Measurements from ENCODE around the gene PRR5.
A peak's percentile ranks its signal among the peaks of the same experiment; 100 is the strongest.

Gene PRR5

GRCh38 chr22:44685384-44686056 lies 16.5 kb upstream of the PRR5 start:
- DNase-seq (ENCODE audit: low read depth) = peak; percentile 85
- no peak for TF ChIP-seq CTCF (IDR thresholded peaks at IDR 0.05; ENCODE audit: insufficient read depth, low read depth, low read length, missing control alignments)
- peak overlapping the region; percentile 8; the same call in 1 of the 2 replicates for H3K4me3 ChIP-seq (ENCODE audit: low read depth, low read length)

- H3K4me3 ChIP-seq (ENCODE audit: low read depth, low read length) = no peak overlapping the region
- no peak for TF ChIP-seq CTCF (IDR thresholded peaks at IDR 0.05; ENCODE audit: insufficient read depth, low read depth, low read length, missing control alignments)
- DNase-seq (ENCODE audit: low read depth) = no peak
Measured at GRCh38 chr22:44686873-44687600, 15.0 kb upstream of the PRR5 start.

- no peak for DNase-seq (ENCODE audit: low read depth)
- TF ChIP-seq CTCF (IDR thresholded peaks at IDR 0.05; ENCODE audit: insufficient read depth, low read depth, low read length, missing control alignments) = no peak
- no peak overlapping the region for H3K4me3 ChIP-seq (ENCODE audit: low read depth, low read length)
Measured at GRCh38 chr22:44689173-44689572, 12.8 kb upstream of the PRR5 start.

- TF ChIP-seq CTCF (IDR thresholded peaks at IDR 0.05; ENCODE audit: insufficient read depth, low read depth, low read length, missing control alignments) = no peak
- no peak overlapping the region for H3K4me3 ChIP-seq (ENCODE audit: low read depth, low read length)
- no peak for DNase-seq (ENCODE audit: low read depth)
Measured at GRCh38 chr22:44689915-44690524, 12.0 kb upstream of the PRR5 start.

GRCh38 chr22:44691796-44692661 lies 10.0 kb upstream of the PRR5 start:
- H3K4me3 ChIP-seq (ENCODE audit: low read depth, low read length) = no peak overlapping the region
- no peak for DNase-seq (ENCODE audit: low read depth)
- TF ChIP-seq CTCF (IDR thresholded peaks at IDR 0.05; ENCODE audit: insufficient read depth, low read depth, low read length, missing control alignments) = no peak

- no peak for TF ChIP-seq CTCF (IDR thresholded peaks at IDR 0.05; ENCODE audit: insufficient read depth, low read depth, low read length, missing control alignments)
- no peak for DNase-seq (ENCODE audit: low read depth)
- H3K4me3 ChIP-seq (ENCODE audit: low read depth, low read length) = no peak overlapping the region
Measured at GRCh38 chr22:44692662-44693007, 9.4 kb upstream of the PRR5 start.

Data from GM12865 (cell line).